ENCODE measurements around the gene PRDX1. TPM values are rescaled to one million over a fixed set of nuclear protein-coding genes. Genes with fewer than 3 reads are reported as not detected.
"Not testable (repeated sequence)": the region's sequence is repeated elsewhere in the genome, so short reads cannot be mapped to it uniquely, and the experiment has no call there.

The PRDX1 gene
- polyA plus RNA-seq, 3 donors = 116 to 362 (median 294) TPM

DNA sequence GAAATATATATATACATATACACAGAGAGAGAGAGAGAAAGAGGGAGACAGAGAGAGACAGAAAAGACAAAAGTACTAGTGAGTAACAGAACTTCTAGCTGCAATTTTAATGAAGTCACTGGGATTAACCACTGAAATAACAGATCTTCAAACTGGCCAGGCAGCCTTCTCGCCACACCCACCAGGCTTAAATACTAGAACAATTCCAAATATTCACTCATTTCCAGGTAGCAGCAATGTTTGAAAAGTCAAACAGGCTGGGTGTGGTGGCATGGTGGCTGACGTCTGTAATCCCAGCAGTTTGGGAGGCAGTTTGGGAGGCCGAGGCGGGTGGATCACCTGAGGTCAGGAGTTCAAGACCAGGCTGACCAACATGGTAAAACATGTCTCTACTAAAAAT is 5.2 kb downstream of the PRDX1 start:
- H3K9ac ChIP-seq (ENCODE audit: insufficient read depth, low read length, poor library complexity, severe bottlenecking) = no peak overlapping the region
- Mint-ChIP-seq H3K4me3 (no peak overlapping the region), H3K4me1 (peaks cover 20% of the 10 kb centered on the region), H3K27ac (peak overlapping the region in 1 of 7 donors; percentile 61), H3K9me3 (peaks cover 0 to 2% (median 0%) of the 10 kb centered on the region in 7 donors), H3K36me3 (peaks cover 58 to 67% of the 10 kb centered on the region in 2 donors), H3K27me3 (ENCODE audit: low read depth in 3 of 3) (peaks cover 0 to 1% (median 0%) of the 10 kb centered on the region in 3 donors)
- no peaks in the 10 kb centered on the region for H3K27me3 ChIP-seq (ENCODE audit: control insufficient read depth in 2 of 2, insufficient read depth in 2 of 2, low read length in 2 of 2)
- no peak overlapping the region for H2AFZ ChIP-seq (ENCODE audit: insufficient read depth, low read depth, low read length, poor library complexity, severe bottlenecking)
- peaks cover 29% of the 10 kb centered on the region for H3K79me2 ChIP-seq (ENCODE audit: insufficient read depth, low read length)
- intact Hi-C loops (cut with micrococcal nuclease) = no loop called here
- H3K4me2 ChIP-seq (replicated peaks; ENCODE audit: extremely low read depth, low read length, poor library complexity, severe bottlenecking) = no peak overlapping the region
- peaks cover 49% of the 10 kb centered on the region for H4K20me1 ChIP-seq (ENCODE audit: insufficient read depth, low read length)
- no peak overlapping the region for H3K27ac ChIP-seq (ENCODE audit: low read depth in 1 of 2, low read length in 2 of 2)
- no peak for DNase-seq
- peaks cover 55 to 74% of the 10 kb centered on the region in 2 donors for H3K36me3 ChIP-seq (replicated peaks in 1 of 2; ENCODE audit: control insufficient read depth in 1 of 2, insufficient read depth in 2 of 2, low read length in 2 of 2)
- no peaks in the 10 kb centered on the region for H3K9me3 ChIP-seq (replicated peaks in 1 of 2; ENCODE audit: control insufficient read depth in 1 of 2, insufficient read depth in 1 of 2, low read length in 2 of 2)
- H3K4me1 ChIP-seq (ENCODE audit: control insufficient read depth in 1 of 2, insufficient read depth in 2 of 2, low read length in 2 of 2) = peaks cover 12 to 17% of the 10 kb centered on the region in 2 donors
- TF ChIP-seq, protein P1, sequence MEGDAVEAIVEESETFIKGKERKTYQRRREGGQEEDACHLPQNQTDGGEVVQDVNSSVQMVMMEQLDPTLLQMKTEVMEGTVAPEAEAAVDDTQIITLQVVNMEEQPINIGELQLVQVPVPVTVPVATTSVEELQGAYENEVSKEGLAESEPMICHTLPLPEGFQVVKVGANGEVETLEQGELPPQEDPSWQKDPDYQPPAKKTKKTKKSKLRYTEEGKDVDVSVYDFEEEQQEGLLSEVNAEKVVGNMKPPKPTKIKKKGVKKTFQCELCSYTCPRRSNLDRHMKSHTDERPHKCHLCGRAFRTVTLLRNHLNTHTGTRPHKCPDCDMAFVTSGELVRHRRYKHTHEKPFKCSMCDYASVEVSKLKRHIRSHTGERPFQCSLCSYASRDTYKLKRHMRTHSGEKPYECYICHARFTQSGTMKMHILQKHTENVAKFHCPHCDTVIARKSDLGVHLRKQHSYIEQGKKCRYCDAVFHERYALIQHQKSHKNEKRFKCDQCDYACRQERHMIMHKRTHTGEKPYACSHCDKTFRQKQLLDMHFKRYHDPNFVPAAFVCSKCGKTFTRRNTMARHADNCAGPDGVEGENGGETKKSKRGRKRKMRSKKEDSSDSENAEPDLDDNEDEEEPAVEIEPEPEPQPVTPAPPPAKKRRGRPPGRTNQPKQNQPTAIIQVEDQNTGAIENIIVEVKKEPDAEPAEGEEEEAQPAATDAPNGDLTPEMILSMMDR (IDR thresholded peaks at IDR 0.05) = no peak
- WGBS (ENCODE audit: insufficient coverage) = 100% methylated on average over 1 of the region's 4 CpGs
- H3K4me3 ChIP-seq (replicated peaks in 1 of 3; ENCODE audit: low read depth in 2 of 3, low read length in 3 of 3) = no peak overlapping the region

DNA sequence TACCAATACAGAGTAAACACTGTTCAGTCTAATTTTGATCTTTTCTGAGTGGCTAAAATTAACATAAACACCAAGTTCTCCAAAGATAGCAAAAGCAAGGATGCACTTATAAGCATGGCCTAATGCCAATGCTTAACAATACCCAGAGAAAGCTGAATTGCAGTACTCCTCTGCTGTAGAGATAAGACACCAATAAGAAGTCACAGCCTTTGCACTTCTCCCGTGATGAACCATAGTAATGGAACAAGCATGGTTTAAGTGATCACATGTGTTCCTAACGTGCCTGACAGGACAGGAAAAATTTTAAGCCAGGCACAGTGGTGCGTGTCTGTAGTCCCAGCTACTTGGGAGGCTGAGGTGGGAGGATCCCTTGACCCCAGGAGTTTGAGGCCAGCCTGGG is 5.6 kb downstream of the PRDX1 start:
- 96% methylated on average over 3 of the region's 3 CpGs for WGBS (ENCODE audit: insufficient coverage)
- Histone ChIP-seq H2AFZ (ENCODE audit: insufficient read depth, low read depth, low read length, poor library complexity, severe bottlenecking) (no peak overlapping the region), H3K27ac (ENCODE audit: low read depth in 1 of 2, low read length in 2 of 2) (no peak overlapping the region), H3K27me3 (ENCODE audit: control insufficient read depth in 2 of 2, insufficient read depth in 2 of 2, low read length in 2 of 2) (no peaks in the 10 kb centered on the region), H4K20me1 (ENCODE audit: insufficient read depth, low read length) (peaks cover 49% of the 10 kb centered on the region), H3K4me3 (replicated peaks in 1 of 3; ENCODE audit: low read depth in 2 of 3, low read length in 3 of 3) (no peak overlapping the region), H3K9ac (ENCODE audit: insufficient read depth, low read length, poor library complexity, severe bottlenecking) (no peak overlapping the region), H3K79me2 (ENCODE audit: insufficient read depth, low read length) (peaks cover 24% of the 10 kb centered on the region), H3K4me2 (replicated peaks; ENCODE audit: extremely low read depth, low read length, poor library complexity, severe bottlenecking) (no peak overlapping the region), H3K36me3 (replicated peaks in 1 of 2; ENCODE audit: control insufficient read depth in 1 of 2, insufficient read depth in 2 of 2, low read length in 2 of 2) (peaks cover 59 to 78% of the 10 kb centered on the region in 2 donors), H3K4me1 (ENCODE audit: control insufficient read depth in 1 of 2, insufficient read depth in 2 of 2, low read length in 2 of 2) (peaks cover 12 to 17% of the 10 kb centered on the region in 2 donors), H3K9me3 (replicated peaks in 1 of 2; ENCODE audit: control insufficient read depth in 1 of 2, insufficient read depth in 1 of 2, low read length in 2 of 2) (no peaks in the 10 kb centered on the region)
- Mint-ChIP-seq H3K4me1 (peaks cover 19% of the 10 kb centered on the region), H3K4me3 (no peak overlapping the region), H3K36me3 (peaks cover 62 to 71% of the 10 kb centered on the region in 2 donors), H3K27ac (no peak overlapping the region), H3K27me3 (ENCODE audit: low read depth in 3 of 3) (peaks cover 0 to 1% (median 0%) of the 10 kb centered on the region in 3 donors), H3K9me3 (peaks cover 0 to 2% (median 0%) of the 10 kb centered on the region in 7 donors)
- no peak for DNase-seq
- intact Hi-C loops (cut with micrococcal nuclease) = no loop called here
- TF ChIP-seq, protein P1 (IDR thresholded peaks at IDR 0.05) = no peak

DNA sequence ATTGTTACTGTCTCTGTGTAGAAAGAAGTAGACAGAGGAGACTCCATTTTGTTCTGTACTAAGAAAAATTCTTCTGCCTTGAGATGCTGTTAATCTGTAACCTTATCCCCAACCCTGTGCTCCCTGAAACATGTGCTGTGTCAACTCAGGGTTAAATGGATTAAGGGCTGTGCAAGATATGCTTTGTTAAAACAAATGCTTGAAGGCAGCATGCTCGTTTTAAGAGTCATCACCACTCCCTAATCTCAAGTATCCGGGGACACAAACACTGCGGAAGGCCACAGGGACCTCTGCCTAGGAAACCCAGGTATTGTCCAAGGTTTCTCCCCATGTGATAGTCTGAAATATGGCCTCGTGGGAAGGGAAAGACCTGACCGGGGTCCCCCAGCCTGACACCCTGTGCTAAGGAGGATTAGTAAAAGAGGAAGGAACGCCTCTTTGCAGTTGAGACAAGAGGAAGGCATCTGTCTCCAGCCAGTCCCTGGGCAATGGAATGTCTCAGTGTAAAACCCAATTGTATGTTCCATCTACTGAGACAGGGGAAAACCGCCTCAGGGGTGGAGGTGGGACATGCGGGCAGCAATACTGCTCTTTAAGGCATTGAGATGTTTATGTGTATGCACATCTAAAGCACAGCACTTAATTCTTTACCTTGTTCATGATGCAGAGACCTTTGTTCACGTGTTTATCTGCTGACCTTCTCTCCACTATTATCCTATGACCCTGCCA is 8.0 kb downstream of the PRDX1 start:
- H3K9ac ChIP-seq (ENCODE audit: insufficient read depth, low read length, poor library complexity, severe bottlenecking); H3K9me3 Mint-ChIP-seq; H2AFZ ChIP-seq (ENCODE audit: insufficient read depth, low read depth, low read length, poor library complexity, severe bottlenecking); H3K79me2 ChIP-seq (ENCODE audit: insufficient read depth, low read length); H3K4me1 Mint-ChIP-seq; H3K4me3 ChIP-seq (replicated peaks in 1 of 3; ENCODE audit: low read depth in 2 of 3, low read length in 3 of 3); H3K27me3 Mint-ChIP-seq (ENCODE audit: low read depth in 3 of 3); H3K4me1 ChIP-seq (ENCODE audit: control insufficient read depth in 1 of 2, insufficient read depth in 2 of 2, low read length in 2 of 2); H3K27me3 ChIP-seq (ENCODE audit: control insufficient read depth in 2 of 2, insufficient read depth in 2 of 2, low read length in 2 of 2); H3K9me3 ChIP-seq (replicated peaks in 1 of 2; ENCODE audit: control insufficient read depth in 1 of 2, insufficient read depth in 1 of 2, low read length in 2 of 2); H3K4me3 Mint-ChIP-seq; DNase-seq; H3K4me2 ChIP-seq (replicated peaks; ENCODE audit: extremely low read depth, low read length, poor library complexity, severe bottlenecking); H3K27ac ChIP-seq (ENCODE audit: low read depth in 1 of 2, low read length in 2 of 2): not testable (repeated sequence)
- H3K36me3 ChIP-seq (replicated peaks in 1 of 2; ENCODE audit: control insufficient read depth in 1 of 2, insufficient read depth in 2 of 2, low read length in 2 of 2) = peaks cover 80 to 99% of the 10 kb centered on the region in 2 donors
- Mint-ChIP-seq H3K36me3 (peaks cover 81 to 93% of the 10 kb centered on the region in 2 donors), H3K27ac (peak overlapping the region in 2 of 7 donors; percentile 42 to 79)
- H4K20me1 ChIP-seq (ENCODE audit: insufficient read depth, low read length) = peaks cover 35% of the 10 kb centered on the region
- WGBS (ENCODE audit: insufficient coverage) = 43% methylated on average over 4 of the region's 9 CpGs
- intact Hi-C loops (cut with micrococcal nuclease) = loop anchor here in 1 of 2 donors (2.0 kb wide), 1 partner anchor 57 kb away; no protein-coding TSS in a partner anchor
